NCI-H82 (cell line): Measurements from ENCODE around the gene PEX13.

ENCODE experiments used
- DNase-seq: peaks from one replicate; lab custom pipeline; 2025; lab: John Stamatoyannopoulos, UW

PEX13 gene

DNA sequence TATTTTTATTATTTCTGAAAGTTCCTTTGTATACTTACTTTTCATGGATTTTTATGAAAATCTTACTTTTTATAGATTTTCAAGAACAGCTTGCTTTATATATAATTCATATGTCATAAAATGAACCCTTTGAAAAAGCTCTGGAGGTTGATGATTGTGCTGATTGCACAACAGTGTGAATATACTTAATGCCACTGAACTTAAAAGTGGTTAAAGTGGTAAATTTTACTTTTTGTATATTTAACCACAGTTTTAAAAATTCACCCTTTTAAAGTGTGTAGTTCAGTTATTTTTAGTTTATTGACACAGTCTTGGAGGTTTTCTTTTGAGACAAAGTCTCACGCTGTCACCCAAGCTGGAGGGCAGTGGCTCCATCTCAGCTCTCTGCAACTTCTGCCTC lies 56.6 kb downstream of the PEX13 start:
- no peak for DNase-seq

DNA sequence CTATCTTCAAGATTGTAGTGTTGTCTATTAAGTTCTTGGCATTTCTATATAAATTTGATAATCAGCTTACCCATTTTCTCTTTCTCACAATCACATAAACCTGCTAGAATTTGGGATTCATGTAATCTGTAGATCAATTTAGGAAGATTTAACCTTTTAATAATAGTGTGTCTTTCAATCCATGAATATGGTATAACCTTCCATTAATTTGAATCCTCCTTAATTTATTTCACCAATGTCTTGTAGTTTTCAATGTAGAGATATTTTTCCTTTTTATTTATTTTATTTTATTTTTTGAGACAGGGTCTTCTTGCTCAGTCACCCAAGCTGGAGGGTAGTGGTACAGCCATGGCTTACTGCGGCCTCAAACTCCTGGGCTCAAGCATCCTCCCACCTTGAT lies 68.4 kb downstream of the PEX13 start:
- DNase-seq: no peak

DNA sequence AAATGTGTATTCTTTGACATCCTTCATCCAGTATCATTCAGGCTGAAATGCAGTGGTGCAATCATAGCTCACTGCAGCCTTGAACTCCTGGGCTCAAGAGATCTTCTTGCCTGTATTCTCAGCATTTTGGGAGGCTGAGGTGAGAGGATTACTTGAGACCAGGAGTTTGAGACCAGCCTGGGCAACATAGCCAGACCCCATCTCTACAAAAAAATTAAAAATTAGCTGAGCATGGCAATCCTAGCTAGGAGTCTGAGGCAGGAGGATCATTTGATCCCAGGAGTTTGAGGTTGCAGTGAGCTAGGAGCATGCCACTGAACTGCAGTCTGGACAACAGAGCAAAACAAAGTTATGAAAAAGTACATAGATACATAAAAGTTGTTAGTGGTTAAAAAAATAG lies 72.3 kb downstream of the PEX13 start:
- no peak for DNase-seq

GRCh38 chr2:61090386-61090921 lies 72.9 kb downstream of the PEX13 start:
- DNase-seq: no peak

- no peak for DNase-seq
These were observed 74.0 kb downstream of the PEX13 start for GRCh38 chr2:61091485-61091884.

GRCh38 chr2:61096438-61096837 lies 78.9 kb downstream of the PEX13 start:
- no peak for DNase-seq

DNA sequence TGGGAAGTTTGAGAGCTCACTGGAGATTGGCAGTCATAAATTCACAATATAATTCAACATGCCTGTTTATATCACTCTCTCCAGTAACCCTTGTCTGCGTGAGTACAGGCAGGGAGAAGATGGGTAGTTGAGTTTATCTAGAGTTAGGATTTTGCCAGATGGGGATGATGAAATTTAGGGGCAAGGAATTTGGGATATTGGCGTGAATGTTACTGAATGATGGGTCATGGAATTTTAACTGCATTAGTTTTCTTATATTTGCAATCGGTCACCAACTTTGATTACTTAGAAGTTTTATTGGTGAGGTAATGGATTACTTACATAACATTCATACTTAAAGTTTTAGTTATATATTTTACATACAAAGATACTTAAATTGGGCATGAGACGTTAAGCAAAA lies 83.3 kb downstream of the PEX13 start:
- no peak for DNase-seq
